CD4-positive, alpha-beta T cell treated with Interleukin-6 for 4 hours (primary cell): ENCODE measurements around the gene G2E3.
A peak's percentile ranks its signal among the peaks of the same experiment; 100 is the strongest.
"Not testable (repeated sequence)": the region's sequence is repeated elsewhere in the genome, so short reads cannot be mapped to it uniquely, and the experiment has no call there.

Experiments
- DNase-seq: peaks from one replicate; pipeline ENCODE4 v3.0.0-alpha.2; 2020; ENCODE audit warnings: mixed read lengths

Gene G2E3

GRCh38 chr14:30607156-30607780, 48.3 kb downstream of the G2E3 start:
- no peak for DNase-seq

- DNase-seq: no peak
These were observed 49.6 kb downstream of the G2E3 start for GRCh38 chr14:30608533-30609006.

GRCh38 chr14:30610787-30611343, 51.9 kb downstream of the G2E3 start:
- peak; percentile 33 for DNase-seq

DNA sequence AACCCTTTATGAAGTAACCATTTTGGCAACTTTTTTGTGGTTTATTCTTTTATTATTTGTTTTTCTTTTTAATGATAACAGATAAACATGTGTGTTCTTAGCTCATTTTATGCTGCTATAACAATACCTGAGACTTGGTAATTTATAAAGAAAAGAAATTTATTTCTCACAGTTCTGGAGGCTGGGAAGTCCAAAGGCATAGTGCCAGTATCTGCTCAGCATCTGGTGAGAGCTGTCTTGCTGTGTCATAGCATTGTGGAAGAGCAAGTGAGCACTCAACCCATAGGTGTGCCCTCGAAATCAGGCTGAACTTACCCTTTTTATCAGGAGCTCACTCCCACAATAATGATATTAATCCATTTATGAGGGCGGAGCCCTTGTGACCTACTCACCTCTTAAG, 55.2 kb downstream of the G2E3 start:
- DNase-seq: no peak

DNA sequence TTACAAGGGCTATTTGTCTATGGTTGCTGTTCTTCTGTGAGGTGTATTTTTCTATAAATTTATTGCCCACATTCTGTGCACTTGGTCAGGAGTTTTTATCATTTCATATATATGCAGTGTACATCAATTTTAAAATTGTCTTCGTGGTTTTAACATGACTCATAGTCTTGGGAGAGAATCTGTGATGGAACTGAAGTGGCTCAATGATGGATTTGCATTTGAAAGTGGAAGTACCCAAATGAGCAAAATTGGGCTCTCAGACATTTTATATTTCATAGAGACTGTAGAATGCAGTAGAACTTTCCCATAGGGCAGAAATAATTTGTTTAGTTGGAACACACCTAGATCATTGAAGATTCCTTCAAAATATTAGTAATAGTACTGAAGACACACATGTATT, 61.2 kb downstream of the G2E3 start:
- no peak for DNase-seq

- peak; percentile 5 for DNase-seq
These were observed 62.5 kb downstream of the G2E3 start for GRCh38 chr14:30621354-30621939.

GRCh38 chr14:30621940-30622830, 63.2 kb downstream of the G2E3 start, which contains the start of gene SCFD1:
Gene SCFD1 (plus strand): TSS chr14:30622319. CDS start chr14:30622339, 20 bp downstream.
- peak; percentile 94 for DNase-seq

DNA sequence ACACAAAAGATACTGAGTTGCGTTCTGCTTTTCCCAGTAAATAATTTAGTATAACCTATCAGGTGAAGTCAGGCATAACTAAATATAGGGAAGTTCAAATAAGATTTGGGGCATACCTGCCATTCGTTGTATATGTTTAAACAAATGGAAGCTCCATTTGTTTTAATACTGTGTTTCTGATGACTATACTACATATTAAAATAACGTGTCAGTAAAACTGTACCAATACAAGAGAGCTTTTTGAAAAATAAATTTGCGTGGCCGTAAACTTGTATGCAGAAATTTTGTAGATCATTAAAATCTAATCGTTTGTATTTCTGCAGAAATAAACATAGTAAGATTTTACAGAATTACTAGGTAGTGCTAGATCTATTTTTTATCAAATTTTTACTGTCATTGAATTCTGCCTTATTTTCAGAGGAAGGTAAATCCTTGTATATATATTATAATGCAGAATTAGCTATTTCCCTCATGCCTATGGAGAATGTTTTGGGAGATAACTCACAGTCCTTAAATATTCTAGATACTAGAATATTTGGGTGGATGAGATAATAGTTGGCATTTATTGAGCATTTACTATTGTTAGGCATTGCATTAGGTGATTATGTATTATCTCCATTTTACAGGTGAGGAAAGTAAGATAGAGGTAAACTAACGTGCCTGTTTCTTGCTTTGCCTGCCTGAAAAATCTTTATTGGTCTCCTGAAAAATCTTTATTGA, 64.6 kb downstream of the G2E3 start:
- DNase-seq: no peak

- no peak for DNase-seq
These were observed 65.1 kb downstream of the G2E3 start for GRCh38 chr14:30624132-30624423.

GRCh38 chr14:30625533-30625932, 66.6 kb downstream of the G2E3 start:
- no peak for DNase-seq

- DNase-seq: not testable (repeated sequence)
These were observed 70.5 kb downstream of the G2E3 start for GRCh38 chr14:30629432-30629831.

GRCh38 chr14:30630248-30630647, 71.3 kb downstream of the G2E3 start:
- DNase-seq: no peak

DNA sequence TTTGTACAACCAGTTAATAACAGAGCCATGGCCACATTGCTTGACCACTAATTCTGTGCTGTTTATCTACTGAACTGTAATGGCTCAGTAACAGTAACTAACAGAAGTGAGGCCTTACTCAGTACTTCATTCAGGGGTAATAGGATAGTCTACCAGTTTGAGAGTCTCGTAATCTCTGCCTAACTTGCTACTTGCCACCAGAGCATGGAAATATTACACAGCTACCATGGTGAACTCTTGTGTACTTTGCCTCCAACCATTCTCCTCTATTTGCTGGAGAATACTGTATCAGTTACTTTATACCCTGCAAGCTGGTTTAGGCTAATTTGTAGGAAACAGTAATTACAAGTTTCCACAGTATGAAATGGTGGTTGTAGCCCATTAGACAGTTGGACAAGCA, 73.8 kb downstream of the G2E3 start:
- DNase-seq: no peak

DNA sequence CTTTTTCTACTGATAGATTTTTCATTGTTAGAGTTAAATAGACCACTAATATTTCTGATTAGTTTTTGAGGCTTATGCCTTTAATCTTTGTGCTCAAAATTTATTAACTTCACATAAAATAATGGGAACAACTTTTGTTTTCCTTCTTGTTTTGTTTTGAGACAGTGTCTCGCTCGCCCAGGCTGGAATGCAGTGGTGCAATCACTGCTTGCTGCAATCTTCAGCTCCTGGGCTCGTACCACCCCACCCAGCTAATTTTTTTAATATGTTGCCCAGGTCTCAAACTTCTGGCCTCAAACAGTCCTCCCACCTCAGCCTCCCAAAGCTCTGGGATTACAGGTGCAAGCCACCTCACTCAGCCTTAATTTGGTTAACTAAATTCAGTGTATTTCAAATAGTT, 80.0 kb downstream of the G2E3 start:
- no peak for DNase-seq

- DNase-seq: no peak
These were observed 82.2 kb downstream of the G2E3 start for GRCh38 chr14:30641207-30641606.

- not testable (repeated sequence) for DNase-seq
These were observed 85.5 kb downstream of the G2E3 start for GRCh38 chr14:30644462-30644861.

DNA sequence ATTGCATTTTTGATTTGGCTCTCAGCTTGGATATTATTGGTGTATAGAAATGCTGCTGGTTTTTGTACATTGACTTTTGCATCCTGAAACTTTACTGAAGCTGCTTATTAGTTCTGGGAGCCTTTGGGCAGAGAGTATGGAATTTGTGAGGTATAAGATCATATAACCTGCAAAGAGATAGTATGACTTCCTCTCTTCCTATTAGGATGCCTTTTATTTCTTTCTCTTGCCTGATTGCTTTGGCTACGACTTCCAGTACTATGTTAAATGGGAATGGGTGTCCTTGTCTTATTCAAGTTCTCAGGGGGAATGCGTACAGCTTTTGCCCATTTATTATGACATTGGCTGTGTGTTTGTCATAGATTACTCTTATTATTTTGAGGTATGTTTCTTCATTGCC, 86.6 kb downstream of the G2E3 start:
- DNase-seq: no peak

- no peak for DNase-seq
These were observed 89.5 kb downstream of the G2E3 start for GRCh38 chr14:30648471-30648870.

- DNase-seq: no peak
These were observed 93.0 kb downstream of the G2E3 start for GRCh38 chr14:30651937-30652336.

DNA sequence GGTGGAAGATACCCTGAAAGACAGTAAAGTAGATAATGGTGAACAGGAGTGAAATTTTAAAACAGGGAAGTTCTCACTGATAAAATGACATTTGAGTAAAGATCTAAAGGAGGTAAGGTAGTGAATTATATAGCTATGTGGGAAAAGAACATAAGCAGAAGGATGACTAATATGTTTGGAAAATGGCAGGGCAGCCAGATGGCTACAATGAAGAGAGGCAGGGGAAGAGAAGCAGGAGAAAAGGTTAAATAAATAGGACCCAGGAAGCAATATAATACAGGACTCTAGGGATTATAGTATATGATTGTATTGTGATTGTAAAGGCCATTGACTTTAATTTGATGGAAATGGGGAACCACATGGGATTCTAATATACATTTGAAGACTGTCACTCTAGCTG, 96.2 kb downstream of the G2E3 start:
- no peak for DNase-seq

DNA sequence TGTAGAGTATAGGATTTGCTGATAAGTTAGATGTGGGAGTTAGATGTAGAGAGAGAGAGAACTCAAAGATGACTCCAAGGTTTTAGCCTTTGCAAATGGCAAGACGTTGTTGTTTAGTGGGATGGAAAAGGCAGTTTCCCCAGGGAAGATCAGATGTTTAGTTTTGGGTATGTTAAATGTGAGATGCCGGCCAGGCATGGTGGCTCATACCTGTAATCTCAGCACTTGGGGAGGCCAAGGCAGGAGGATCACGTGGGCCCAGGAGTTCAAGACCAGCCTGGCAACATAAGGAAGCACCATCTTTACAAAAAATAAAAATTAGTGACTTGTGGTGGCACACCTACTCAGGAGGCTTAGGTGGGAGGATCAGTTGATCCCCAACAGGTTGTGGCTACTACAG, 96.7 kb downstream of the G2E3 start:
- DNase-seq: no peak

GRCh38 chr14:30656190-30656632, 97.3 kb downstream of the G2E3 start:
- DNase-seq: peak; percentile 39

DNA sequence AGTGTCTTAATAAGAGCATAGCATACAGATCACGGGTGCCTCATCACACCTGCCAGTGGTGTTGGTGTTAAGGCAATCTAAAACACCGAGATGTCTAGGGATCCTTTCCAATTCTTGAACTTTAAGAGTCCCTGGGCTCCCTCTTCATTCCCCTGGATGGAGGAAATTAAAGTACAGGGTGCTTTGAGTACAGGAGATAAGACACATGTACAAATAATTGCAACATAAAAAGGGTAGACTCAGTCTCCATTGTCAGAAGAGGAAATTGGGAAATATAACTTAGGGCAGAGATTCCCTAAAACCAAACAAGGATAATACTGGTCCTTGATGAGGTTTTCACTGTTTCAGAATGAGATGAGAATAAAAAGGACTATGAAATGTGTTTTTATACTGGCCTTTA, 98.1 kb downstream of the G2E3 start:
- DNase-seq: no peak
